AG04450 (cell line): Measurements from ENCODE around the gene ATF3. TPM values are rescaled to one million over a fixed set of nuclear protein-coding genes. Genes with fewer than 3 reads are reported as not detected.

Experiments
- CTCF ChIA-PET: fragments of 300-600, 350-600 bp; formaldehyde crosslinking; extraction: SDS; loops from one replicate; lab custom pipeline; 2022; ENCODE audit warnings: antibody characterized with exemption, inconsistent platforms; lab: Charles Lee
- POLR2A ChIA-PET: fragments of 350-600 bp; formaldehyde crosslinking; extraction: SDS; loops from one replicate; lab custom pipeline; 2021; ENCODE audit warnings: antibody characterized with exemption, inconsistent platforms; lab: Yijun Ruan, JAX
- DNase-seq: peaks from one replicate; pipeline ENCODE4 v3.0.0-alpha.2; 2011; ENCODE audit warnings: low read depth, low spot score
- H3K27ac ChIP-seq: one replicate; pipeline ENCODE4 v1.5.1; 2012; ENCODE audit warnings: low read depth, low read length, control low read depth
- H3K27me3 ChIP-seq: one replicate; pipeline ENCODE4 v1.6.0; 2012; ENCODE audit warnings: low read length; ENCODE audit not compliant: control insufficient read depth, insufficient read depth
- H3K4me3 ChIP-seq: 2 replicates; pipeline ENCODE4 v1.5.1; 2011; ENCODE audit warnings: mild to moderate bottlenecking, low read depth, low read length, control low read depth
- H3K9me3 ChIP-seq: 2 replicates; pipeline ENCODE4 v1.5.1; 2012; ENCODE audit warnings: low read length; ENCODE audit not compliant: control insufficient read depth, insufficient read depth
- CTCF ChIP-seq: IDR thresholded peaks from 2 replicates; pipeline ENCODE4 v1.5.1; 2011; ENCODE audit warnings: low read depth, low read length, control low read depth, inconsistent platforms
- polyA plus RNA-seq: library from polyadenylated mRNA; depleted of rRNA; stranded (reverse); fragments of >200 nt; gene quantifications from 2 replicates; pipeline ENCODE4 v1.2.3, GENCODE V29; 2011

The ATF3 gene
- polyA plus RNA-seq, 1 experiment: 5.5 TPM

DNA sequence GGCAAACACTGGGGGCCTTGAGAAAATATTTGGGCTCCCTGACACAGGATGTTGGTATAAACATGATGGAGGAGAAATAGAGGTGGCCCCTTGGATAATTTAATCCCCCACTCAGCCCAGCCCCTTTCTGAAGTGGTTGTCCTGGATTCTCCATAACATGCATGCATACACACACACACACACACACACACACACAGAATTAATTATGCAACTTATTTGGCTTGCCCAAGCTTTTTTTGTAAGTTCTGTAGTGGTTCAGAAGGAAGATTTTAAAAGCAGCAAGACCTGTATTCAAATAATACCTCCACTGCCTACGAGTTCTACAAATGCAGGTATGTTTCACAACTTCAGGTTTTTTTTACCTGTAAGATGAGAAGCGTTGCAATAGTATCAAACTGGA, 15.0 kb downstream of the ATF3 start:
- CTCF ChIA-PET: interaction anchor here (1.4 to 2.2 kb wide), 2 partner anchors 41 to 146 kb away, joined by 4 to 8 read pairs; no protein-coding TSS in a partner anchor
- Histone ChIP-seq H3K9me3 (no peaks in the 10 kb centered on the region), H3K4me3 (no peak overlapping the region), H3K27me3 (peaks cover 16% of the 10 kb centered on the region), H3K27ac (no peak overlapping the region)
- POLR2A ChIA-PET: no interaction called here
- DNase-seq: no peak
- no peak for TF ChIP-seq CTCF

- TF ChIP-seq CTCF: no peak
- DNase-seq: no peak
- ChIA-PET CTCF (no interaction called here), POLR2A (no interaction called here)
- Histone ChIP-seq H3K27ac (no peak overlapping the region), H3K27me3 (peaks cover 18% of the 10 kb centered on the region), H3K4me3 (no peak overlapping the region), H3K9me3 (no peaks in the 10 kb centered on the region)
Observed at GRCh38 chr1:212624976-212625501, 16.5 kb downstream of the ATF3 start.

- Histone ChIP-seq H3K4me3 (no peak overlapping the region), H3K9me3 (no peaks in the 10 kb centered on the region), H3K27ac (no peak overlapping the region), H3K27me3 (peaks cover 22% of the 10 kb centered on the region)
- POLR2A ChIA-PET: no interaction called here
- CTCF ChIA-PET: interaction anchor here (1.0 kb wide), 1 partner anchor 39 kb away, joined by 4 read pairs; no protein-coding TSS in a partner anchor
- no peak for TF ChIP-seq CTCF
- DNase-seq: no peak
Observed at GRCh38 chr1:212625781-212626450, 17.4 kb downstream of the ATF3 start.

- CTCF ChIA-PET: no interaction called here
Observed at GRCh38 chr1:212628046-212628445, 19.5 kb downstream of the ATF3 start.

More at GRCh38 chr1:212628046-212628445, 19.5 kb downstream of the ATF3 start:
- no peak for TF ChIP-seq CTCF
- Histone ChIP-seq H3K4me3 (no peak overlapping the region), H3K27ac (no peak overlapping the region), H3K27me3 (peaks cover 27% of the 10 kb centered on the region), H3K9me3 (no peaks in the 10 kb centered on the region)
- DNase-seq: no peak
- POLR2A ChIA-PET: no interaction called here
